Tibial nerve (tissue), 4 donors: ENCODE results near the gene SNCA.

ENCODE experiments used
- CTCF ChIP-seq, 5 experiments: fragments of 200-600 bp in 3 of 5; fragments of 450-650 bp in 2 of 5; sonication (generic) in 3 of 5; IDR thresholded peaks; one replicate each; pipeline ENCODE4 v1.5.1; 2016 to 2019; ENCODE audit warnings: antibody characterized with exemption in 5 of 5, mild to moderate bottlenecking in 3 of 5, moderate library complexity in 2 of 5
- EP300 ChIP-seq, 2 donors: sonication (generic); formaldehyde crosslinking; IDR thresholded peaks; one replicate each; pipeline ENCODE4 v1.6.1; 2017; ENCODE audit warnings: antibody characterized with exemption in 2 of 2, mild to moderate bottlenecking in 1 of 2

GRCh38 chr4:89855236-89855635, 18.3 kb upstream of the SNCA start:
- TF ChIP-seq EP300 (IDR thresholded peaks at IDR 0.05) (no peak), CTCF (IDR thresholded peaks at IDR 0.05) (no peak)
